GM23248 (cell line): ENCODE data around the gene P2RY2. TPM values are rescaled to one million over a fixed set of nuclear protein-coding genes. Genes with fewer than 3 reads are reported as not detected.

ENCODE experiments used
- DNase-seq: peaks from one replicate; pipeline ENCODE4 v3.0.0-alpha.2; 2015
- H2AFZ ChIP-seq: fragments of 200-600 bp; sonication (generic); 2 replicates; pipeline ENCODE4 v1.6.1; 2016; ENCODE audit warnings: antibody characterized with exemption
- H3F3A ChIP-seq: fragments of 200-600 bp; sonication (generic); 2 replicates; pipeline ENCODE4 v1.6.1; 2016; ENCODE audit warnings: mild to moderate bottlenecking, antibody characterized with exemption, mixed run types; ENCODE audit not compliant: insufficient read depth
- H3K27ac ChIP-seq: fragments of 200-600 bp; sonication (generic); 2 replicates; pipeline ENCODE4 v1.5.1; 2016; ENCODE audit warnings: mild to moderate bottlenecking
- H3K27me3 ChIP-seq: fragments of 200-600 bp; sonication (generic); replicated peaks from 2 replicates; pipeline ENCODE4 v1.6.1; 2016; ENCODE audit warnings: mild to moderate bottlenecking; ENCODE audit not compliant: insufficient read depth
- H3K36me3 ChIP-seq: fragments of 200-600 bp; sonication (generic); 2 replicates; pipeline ENCODE4 v1.6.1; 2016; ENCODE audit warnings: low read depth, mild to moderate bottlenecking
- H3K4me1 ChIP-seq: fragments of 200-600 bp; sonication (generic); 2 replicates; pipeline ENCODE4 v1.6.1; 2016; ENCODE audit warnings: mild to moderate bottlenecking; ENCODE audit not compliant: insufficient read depth
- H3K4me2 ChIP-seq: fragments of 200-600 bp; sonication (generic); one replicate; pipeline ENCODE4 v1.6.1; 2016; ENCODE audit warnings: mild to moderate bottlenecking; ENCODE audit not compliant: unreplicated experiment
- H3K4me3 ChIP-seq: fragments of 200-600 bp; sonication (generic); 2 replicates; pipeline ENCODE4 v1.5.1; 2016; ENCODE audit warnings: mild to moderate bottlenecking
- H3K79me2 ChIP-seq: fragments of 200-600 bp; sonication (generic); 2 replicates; pipeline ENCODE4 v1.6.1; 2016; ENCODE audit warnings: mild to moderate bottlenecking; ENCODE audit not compliant: insufficient read depth
- H3K9ac ChIP-seq: fragments of 200-600 bp; sonication (generic); 2 replicates; pipeline ENCODE4 v1.6.1; 2016; ENCODE audit warnings: mild to moderate bottlenecking
- H3K9me2 ChIP-seq: fragments of 200-600 bp; sonication (generic); 2 replicates; pipeline ENCODE4 v1.6.1; 2016; ENCODE audit warnings: mixed run types, mild to moderate bottlenecking, moderate library complexity; ENCODE audit not compliant: insufficient read depth
- H3K9me3 ChIP-seq: fragments of 200-600 bp; sonication (generic); one replicate; pipeline ENCODE4 v1.6.1; 2017; ENCODE audit warnings: low read depth
- H4K20me1 ChIP-seq: fragments of 200-600 bp; sonication (generic); 2 replicates; pipeline ENCODE4 v1.6.0; 2016; ENCODE audit not compliant: insufficient read depth
- EZH2 ChIP-seq: fragments of 200-600 bp; sonication (generic); IDR thresholded peaks from 2 replicates; pipeline ENCODE4 v1.6.1; 2018; ENCODE audit warnings: antibody characterized with exemption, mild to moderate bottlenecking; ENCODE audit not compliant: insufficient read depth, poor library complexity, severe bottlenecking
- EZH2phosphoT487 ChIP-seq: fragments of 200-600 bp; sonication (generic); IDR thresholded peaks from 2 replicates; pipeline ENCODE4 v1.6.1; 2018; ENCODE audit warnings: antibody characterized with exemption, moderate library complexity, mild to moderate bottlenecking, low read depth; ENCODE audit not compliant: insufficient read depth
- WGBS, 2 experiments: methylation state at CpG; one replicate each; pipeline ENCODE4 v1.1.6; 2015 to 2017; ENCODE audit warnings: low lambda C conversion rate in 2 of 2, low coverage in 1 of 2; ENCODE audit errors: missing lambda C conversion rate in 2 of 2; 5-methylcytosine and 5-hydroxymethylcytosine counted together
- in situ Hi-C: fragments of 300-500 bp; cut with MboI; formaldehyde crosslinking; loops from 2 replicates; pipeline ENCODE4 v1.15.0; 2020
- polyA plus RNA-seq: library from polyadenylated mRNA; unstranded; fragments of >200 nt; fragmentation: Nextera tagmentation; extraction: Ambion mirVana; gene quantifications from 2 replicates; pipeline ENCODE4 v1.2.1, GENCODE V29; 2016
- total RNA-seq: library from RNA; depleted of rRNA; stranded (reverse); fragments of >200 nt; shearing (Covaris generic); gene quantifications from 2 replicates; pipeline ENCODE4 v1.2.3, GENCODE V29; 2014

P2RY2 gene
- total and polyA plus RNA-seq, 2 experiments from 2014 or later, result not detected

GRCh38 chr11:73172992-73173656, 45.0 kb upstream of the P2RY2 start:
- WGBS, 2 experiments, result 83 to 88% methylated on average over 4 of the region's 4 CpGs
- Histone ChIP-seq H3K4me3 (no peak overlapping the region), H3K4me2 (no peak overlapping the region), H3K9me2 (no peaks in the 10 kb centered on the region), H4K20me1 (no peaks in the 10 kb centered on the region), H3K9me3 (no peaks in the 10 kb centered on the region), H3F3A (no peaks in the 10 kb centered on the region), H3K27me3 (no peaks in the 10 kb centered on the region), H3K79me2 (no peaks in the 10 kb centered on the region), H3K4me1 (peaks cover 7% of the 10 kb centered on the region), H3K36me3 (no peaks in the 10 kb centered on the region), H3K9ac (no peak overlapping the region), H2AFZ (no peak overlapping the region), H3K27ac (no peak overlapping the region)
- TF ChIP-seq EZH2 (no peak), EZH2phosphoT487 (no peak)
- DNase-seq, result no peak
- in situ Hi-C loops, result loop anchor here (10.0 to 25.0 kb wide), 2 partner anchors 338 to 461 kb away; no protein-coding TSS in a partner anchor

- DNase-seq, result no peak
- peaks cover 7% of the 10 kb centered on the region for H3K4me1 ChIP-seq
- H3K9ac ChIP-seq, result no peak overlapping the region
- no peak overlapping the region for H2AFZ ChIP-seq
- H3K4me3 ChIP-seq, result no peak overlapping the region
- in situ Hi-C loops, result loop anchor here (10.0 to 25.0 kb wide), 2 partner anchors 339 to 462 kb away; no protein-coding TSS in a partner anchor
- no peak overlapping the region for H3K4me2 ChIP-seq
- H3F3A ChIP-seq, result no peaks in the 10 kb centered on the region
- no peaks in the 10 kb centered on the region for H3K27me3 ChIP-seq
- H3K9me2 ChIP-seq, result no peaks in the 10 kb centered on the region
- no peaks in the 10 kb centered on the region for H3K79me2 ChIP-seq
- WGBS, 2 experiments, result 69 to 74% methylated on average over 11 of the region's 11 CpGs
- no peak overlapping the region for H3K27ac ChIP-seq
- TF ChIP-seq EZH2 (no peak), EZH2phosphoT487 (no peak)
- H3K36me3 ChIP-seq, result no peaks in the 10 kb centered on the region
- no peaks in the 10 kb centered on the region for H3K9me3 ChIP-seq
- H4K20me1 ChIP-seq, result no peaks in the 10 kb centered on the region
Observed at GRCh38 chr11:73173755-73174494, 44.2 kb upstream of the P2RY2 start.

- Histone ChIP-seq H3K9me3 (no peaks in the 10 kb centered on the region), H3K9me2 (no peaks in the 10 kb centered on the region), H3K36me3 (no peaks in the 10 kb centered on the region), H3K9ac (no peak overlapping the region), H4K20me1 (no peaks in the 10 kb centered on the region), H3K4me1 (peaks cover 7% of the 10 kb centered on the region), H3K27me3 (no peaks in the 10 kb centered on the region), H3K27ac (no peak overlapping the region), H3K4me3 (no peak overlapping the region), H3F3A (no peaks in the 10 kb centered on the region), H3K79me2 (no peaks in the 10 kb centered on the region), H3K4me2 (no peak overlapping the region), H2AFZ (no peak overlapping the region)
- in situ Hi-C loops, result loop anchor here (10.0 to 25.0 kb wide), 2 partner anchors 340 to 462 kb away; no protein-coding TSS in a partner anchor
- TF ChIP-seq EZH2, result no peak
- TF ChIP-seq EZH2phosphoT487, result no peak
- WGBS, 2 experiments, result 96% methylated on average over 3 of the region's 3 CpGs
- DNase-seq, result no peak
Observed at GRCh38 chr11:73174495-73174791, 43.6 kb upstream of the P2RY2 start.

- WGBS, 2 experiments, result 70 to 78% methylated on average over 5 of the region's 5 CpGs
- Histone ChIP-seq H4K20me1 (no peaks in the 10 kb centered on the region), H3K9ac (no peak overlapping the region), H3K4me3 (no peak overlapping the region), H3K9me3 (no peaks in the 10 kb centered on the region), H3K4me2 (no peak overlapping the region), H3K27me3 (no peaks in the 10 kb centered on the region), H3F3A (no peaks in the 10 kb centered on the region), H2AFZ (no peak overlapping the region), H3K27ac (no peak overlapping the region), H3K79me2 (no peaks in the 10 kb centered on the region), H3K9me2 (no peaks in the 10 kb centered on the region), H3K36me3 (no peaks in the 10 kb centered on the region), H3K4me1 (peaks cover 7% of the 10 kb centered on the region)
- DNase-seq, result no peak
- in situ Hi-C loops, result loop anchor here (10.0 kb wide), 1 partner anchor 341 kb away; no protein-coding TSS in a partner anchor
- TF ChIP-seq EZH2 (no peak), EZH2phosphoT487 (no peak)
Observed at GRCh38 chr11:73175551-73176144, 42.4 kb upstream of the P2RY2 start.
